ENCODE measurements around the gene TAF15.

The TAF15 gene

GRCh38 chr17:35765756-35766488 is 43.4 kb upstream of the TAF15 start:
- TF ChIP-seq, protein P1, sequence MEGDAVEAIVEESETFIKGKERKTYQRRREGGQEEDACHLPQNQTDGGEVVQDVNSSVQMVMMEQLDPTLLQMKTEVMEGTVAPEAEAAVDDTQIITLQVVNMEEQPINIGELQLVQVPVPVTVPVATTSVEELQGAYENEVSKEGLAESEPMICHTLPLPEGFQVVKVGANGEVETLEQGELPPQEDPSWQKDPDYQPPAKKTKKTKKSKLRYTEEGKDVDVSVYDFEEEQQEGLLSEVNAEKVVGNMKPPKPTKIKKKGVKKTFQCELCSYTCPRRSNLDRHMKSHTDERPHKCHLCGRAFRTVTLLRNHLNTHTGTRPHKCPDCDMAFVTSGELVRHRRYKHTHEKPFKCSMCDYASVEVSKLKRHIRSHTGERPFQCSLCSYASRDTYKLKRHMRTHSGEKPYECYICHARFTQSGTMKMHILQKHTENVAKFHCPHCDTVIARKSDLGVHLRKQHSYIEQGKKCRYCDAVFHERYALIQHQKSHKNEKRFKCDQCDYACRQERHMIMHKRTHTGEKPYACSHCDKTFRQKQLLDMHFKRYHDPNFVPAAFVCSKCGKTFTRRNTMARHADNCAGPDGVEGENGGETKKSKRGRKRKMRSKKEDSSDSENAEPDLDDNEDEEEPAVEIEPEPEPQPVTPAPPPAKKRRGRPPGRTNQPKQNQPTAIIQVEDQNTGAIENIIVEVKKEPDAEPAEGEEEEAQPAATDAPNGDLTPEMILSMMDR (IDR thresholded peaks at IDR 0.05; ENCODE audit: low read depth, low read length) = no peak
- H3K4me3 ChIP-seq (ENCODE audit: low read depth, low read length) = no peak overlapping the region

DNA sequence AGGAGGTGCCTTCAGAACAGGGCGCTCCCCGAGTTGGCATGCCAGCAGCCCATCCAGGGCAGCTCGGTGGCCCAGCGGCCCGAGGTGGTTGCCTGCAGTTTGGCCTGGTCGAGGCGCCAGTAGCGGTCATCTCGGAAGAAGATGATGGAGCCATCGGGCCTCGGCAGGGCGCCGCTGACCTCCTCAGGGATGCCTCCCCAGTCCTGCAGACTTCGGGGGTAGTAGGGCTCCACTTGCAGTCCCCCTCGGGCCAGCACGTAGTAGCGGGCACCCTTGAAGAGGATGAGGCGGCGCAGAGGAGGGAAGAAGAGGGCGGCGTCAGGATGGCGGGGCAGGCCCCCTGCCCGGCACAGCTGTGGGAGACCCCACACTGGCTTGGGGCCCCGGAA is 42.8 kb upstream of the TAF15 start:
- TF ChIP-seq, protein P1 (IDR thresholded peaks at IDR 0.05; ENCODE audit: low read depth, low read length) = no peak
- no peak overlapping the region for H3K4me3 ChIP-seq (ENCODE audit: low read depth, low read length)

- TF ChIP-seq, protein P1 (IDR thresholded peaks at IDR 0.05; ENCODE audit: low read depth, low read length) = peak; percentile 45; the same call in 1 of the 2 replicates
- no peak overlapping the region for H3K4me3 ChIP-seq (ENCODE audit: low read depth, low read length)
Measured at GRCh38 chr17:35766903-35767510, 42.3 kb upstream of the TAF15 start.

DNA sequence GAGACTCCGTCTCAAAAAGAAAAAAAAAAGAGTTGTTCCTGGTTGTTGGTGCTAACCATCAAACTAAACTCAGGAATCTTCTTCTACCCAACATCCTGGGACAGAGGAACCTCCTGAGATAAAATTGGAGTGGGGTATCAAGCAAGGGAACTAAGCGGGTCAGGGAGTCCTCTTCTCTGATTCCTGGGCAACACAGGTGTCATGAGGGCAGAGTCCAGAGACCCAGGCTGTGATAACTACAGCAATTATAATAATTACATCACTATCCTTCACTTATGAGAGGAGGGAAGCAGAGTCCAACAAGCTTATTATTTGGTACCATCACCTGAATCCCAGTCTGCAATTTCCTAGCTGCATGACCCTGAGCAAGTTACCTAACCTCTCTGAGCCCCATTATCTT is 40.5 kb upstream of the TAF15 start:
- H3K4me3 ChIP-seq (ENCODE audit: low read depth, low read length) = no peak overlapping the region
- TF ChIP-seq, protein P1 (IDR thresholded peaks at IDR 0.05; ENCODE audit: low read depth, low read length) = no peak

- TF ChIP-seq, protein P1 (IDR thresholded peaks at IDR 0.05; ENCODE audit: low read depth, low read length) = no peak
- no peak overlapping the region for H3K4me3 ChIP-seq (ENCODE audit: low read depth, low read length)
Measured at GRCh38 chr17:35769895-35770486, 39.3 kb upstream of the TAF15 start.

DNA sequence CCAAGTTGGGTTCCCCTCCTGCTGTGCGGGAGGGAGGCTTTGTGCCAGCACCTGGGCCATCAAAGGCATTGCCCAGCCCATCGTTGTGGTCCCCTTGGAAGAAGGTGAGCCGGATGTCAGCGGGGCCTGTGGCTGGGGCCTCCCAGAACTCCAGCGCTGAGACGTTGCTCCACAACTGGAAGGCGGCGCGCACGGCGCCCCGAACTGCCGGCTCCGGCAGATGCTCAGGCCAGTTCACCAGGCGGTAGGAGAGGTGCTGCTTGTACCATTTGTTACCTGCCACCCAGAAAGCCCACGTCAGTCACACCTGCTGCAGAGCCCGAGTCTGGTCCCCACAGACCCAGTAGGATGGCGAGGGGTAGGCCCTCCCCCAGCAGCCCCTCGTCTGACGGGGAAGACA is 36.2 kb upstream of the TAF15 start:
- no peak overlapping the region for H3K4me3 ChIP-seq (ENCODE audit: low read depth, low read length)
- TF ChIP-seq, protein P1 (IDR thresholded peaks at IDR 0.05; ENCODE audit: low read depth, low read length) = no peak

Measured in WI38 (cell line).